HG02642 (cell line): ENCODE results near the gene ZNF358.
A peak's percentile ranks its signal among the peaks of the same experiment; 100 is the strongest.
"Not testable (repeated sequence)": the region's sequence is repeated elsewhere in the genome, so short reads cannot be mapped to it uniquely, and the experiment has no call there.

Experiments used
- ATAC-seq: cut with Tn5 transposase; IDR thresholded peaks from one replicate; pipeline ENCODE4 v1.9.1; 2021; ENCODE audit warnings: mild to moderate bottlenecking; ENCODE audit not compliant: unreplicated experiment, poor library complexity

Gene ZNF358

DNA sequence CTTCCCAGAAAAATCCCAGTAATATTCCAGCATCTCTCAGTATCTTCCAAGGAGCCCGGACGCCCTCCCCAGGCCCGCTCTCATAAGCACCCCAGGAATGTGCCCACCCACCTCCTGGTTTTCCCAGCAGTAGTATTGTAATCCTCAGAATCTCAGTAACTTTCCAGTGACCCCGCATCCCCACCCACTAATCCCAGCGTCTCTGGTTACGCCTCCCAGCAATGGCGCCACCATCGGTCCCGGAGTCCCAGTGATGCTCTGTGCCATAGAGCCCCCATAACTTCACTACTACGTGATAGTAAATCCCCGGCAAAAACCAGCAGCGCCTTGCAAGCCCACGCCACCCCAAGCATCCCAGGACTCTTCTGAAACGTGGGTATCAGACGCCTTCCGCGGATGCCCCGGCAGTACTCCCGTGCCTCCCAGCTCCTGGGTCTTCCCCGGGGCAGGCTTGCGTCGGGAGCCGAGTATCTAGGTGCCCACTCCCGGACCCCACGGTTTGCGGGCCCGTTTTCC, 18.7 kb downstream of the ZNF358 start:
- ATAC-seq: peak; percentile 11

- ATAC-seq: peak; percentile 69
Measured at GRCh38 chr19:7535047-7535997, 19.4 kb downstream of the ZNF358 start, which contains the start of gene PNPLA6. Gene PNPLA6, plus strand, starts transcription at chr19:7535717. Its CDS starts 72 bp downstream, at chr19:7535789.

GRCh38 chr19:7535998-7536695, 20.2 kb downstream of the ZNF358 start:
- ATAC-seq: peak; percentile 0

- not testable (repeated sequence) for ATAC-seq
Measured at GRCh38 chr19:7538990-7539389, 23.1 kb downstream of the ZNF358 start.

DNA sequence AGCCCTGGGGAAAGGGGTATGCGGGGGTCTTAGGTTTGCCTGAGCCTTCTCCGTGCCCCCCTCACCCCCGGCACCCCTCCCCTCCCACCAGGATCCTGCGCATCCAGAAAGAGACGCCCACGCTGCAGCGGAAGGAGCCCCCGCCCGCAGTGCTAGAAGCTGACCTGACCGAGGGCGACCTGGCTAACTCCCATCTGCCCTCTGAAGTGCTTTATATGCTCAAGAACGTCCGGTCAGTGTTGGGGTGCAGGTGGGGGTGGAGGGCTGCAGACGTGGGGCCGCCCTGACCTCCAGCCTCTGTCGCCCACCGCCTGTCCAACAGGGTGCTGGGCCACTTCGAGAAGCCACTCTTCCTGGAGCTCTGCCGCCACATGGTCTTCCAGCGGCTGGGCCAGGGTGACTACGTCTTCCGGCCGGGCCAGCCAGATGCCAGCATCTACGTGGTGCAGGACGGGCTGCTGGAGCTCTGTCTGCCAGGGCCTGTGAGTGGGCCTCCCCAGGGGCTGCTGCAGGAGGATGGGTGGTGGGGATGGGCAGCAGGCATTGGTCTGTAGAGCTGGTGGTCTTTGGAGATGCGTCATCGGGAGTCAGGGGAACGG, 24.0 kb downstream of the ZNF358 start:
- no peak for ATAC-seq

DNA sequence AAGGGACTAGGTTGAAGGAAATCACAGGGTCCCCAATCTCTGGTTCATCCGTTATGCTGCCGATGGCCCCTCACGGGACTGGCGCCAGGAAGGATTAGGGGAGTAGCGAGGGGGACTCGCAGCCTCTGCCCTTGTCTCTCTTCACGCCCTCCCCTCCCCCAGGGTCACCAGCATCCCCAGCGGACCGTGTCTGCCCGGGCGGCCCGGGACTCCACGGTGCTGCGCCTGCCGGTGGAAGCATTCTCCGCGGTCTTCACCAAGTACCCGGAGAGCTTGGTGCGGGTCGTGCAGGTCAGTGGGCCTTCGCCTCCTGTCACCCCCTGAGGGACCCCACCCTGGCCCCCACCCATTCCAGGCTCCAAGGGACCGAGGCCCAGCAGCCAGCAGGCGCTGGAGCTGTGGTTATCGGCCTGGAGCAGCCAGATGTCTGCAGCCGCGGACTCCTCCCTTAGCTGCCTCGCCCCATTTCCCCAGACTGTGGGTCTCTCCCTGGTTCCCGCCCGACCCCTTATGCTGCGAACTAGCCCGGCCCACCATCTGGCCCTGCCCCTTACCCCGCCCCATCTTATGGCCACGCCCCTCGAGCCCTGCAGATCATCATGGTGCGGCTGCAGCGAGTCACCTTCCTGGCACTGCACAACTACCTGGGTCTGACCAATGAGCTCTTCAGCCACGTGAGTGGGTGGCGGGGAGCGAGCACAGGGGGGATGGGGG, 25.0 kb downstream of the ZNF358 start:
- ATAC-seq: no peak

GRCh38 chr19:7541475-7541824, 25.5 kb downstream of the ZNF358 start:
- no peak for ATAC-seq

GRCh38 chr19:7541828-7542443, 26.0 kb downstream of the ZNF358 start:
- ATAC-seq: no peak

DNA sequence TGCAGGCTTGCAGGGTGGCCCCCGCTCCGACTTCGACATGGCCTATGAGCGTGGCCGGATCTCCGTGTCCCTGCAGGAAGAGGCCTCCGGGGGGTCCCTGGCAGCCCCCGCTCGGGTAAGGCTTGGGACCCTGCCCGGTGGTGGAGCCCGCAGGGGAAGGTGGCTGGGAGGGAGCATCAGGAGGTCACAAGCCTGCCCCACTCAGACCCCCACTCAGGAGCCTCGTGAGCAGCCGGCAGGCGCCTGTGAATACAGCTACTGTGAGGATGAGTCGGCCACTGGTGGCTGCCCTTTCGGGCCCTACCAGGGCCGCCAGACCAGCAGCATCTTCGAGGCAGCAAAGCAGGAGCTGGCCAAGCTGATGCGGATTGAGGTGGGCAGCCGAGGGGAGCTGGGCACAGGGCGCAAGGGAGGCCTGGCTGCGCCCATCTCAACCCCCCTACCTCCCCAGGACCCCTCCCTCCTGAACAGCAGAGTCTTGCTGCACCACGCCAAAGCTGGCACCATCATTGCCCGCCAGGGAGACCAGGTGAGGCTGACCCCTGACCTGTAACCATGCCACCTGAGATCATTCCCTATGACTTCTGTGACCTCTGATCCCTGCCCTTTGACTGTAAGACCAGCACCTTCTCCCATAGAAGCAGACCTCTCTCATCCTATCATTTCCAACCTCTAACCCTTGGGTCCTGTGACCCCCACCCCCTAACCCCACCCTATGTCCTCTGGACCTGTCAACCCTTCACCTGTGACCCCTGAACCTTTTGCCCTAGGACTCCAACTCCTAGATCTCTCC, 26.8 kb downstream of the ZNF358 start:
- no peak for ATAC-seq

DNA sequence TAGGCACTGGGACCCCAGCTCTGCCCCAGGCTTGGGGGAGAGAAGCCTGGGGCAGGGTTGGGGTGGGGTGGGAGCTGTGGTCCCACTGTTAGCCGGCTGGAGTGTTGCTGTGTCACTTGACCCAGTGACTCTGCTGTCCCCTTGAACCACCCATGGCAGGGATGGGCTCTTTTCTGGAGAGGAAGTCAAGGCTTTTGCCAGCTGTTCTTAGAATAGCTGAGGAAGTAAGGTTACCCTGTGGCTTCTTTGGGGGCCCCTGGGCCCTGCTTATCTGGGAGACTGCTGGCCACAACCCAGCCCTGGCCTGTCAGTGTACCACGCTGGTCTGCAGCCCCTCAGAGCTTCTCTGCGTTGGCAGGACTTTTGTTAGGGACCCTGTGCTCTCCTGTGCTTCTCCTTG, 28.7 kb downstream of the ZNF358 start:
- no peak for ATAC-seq

DNA sequence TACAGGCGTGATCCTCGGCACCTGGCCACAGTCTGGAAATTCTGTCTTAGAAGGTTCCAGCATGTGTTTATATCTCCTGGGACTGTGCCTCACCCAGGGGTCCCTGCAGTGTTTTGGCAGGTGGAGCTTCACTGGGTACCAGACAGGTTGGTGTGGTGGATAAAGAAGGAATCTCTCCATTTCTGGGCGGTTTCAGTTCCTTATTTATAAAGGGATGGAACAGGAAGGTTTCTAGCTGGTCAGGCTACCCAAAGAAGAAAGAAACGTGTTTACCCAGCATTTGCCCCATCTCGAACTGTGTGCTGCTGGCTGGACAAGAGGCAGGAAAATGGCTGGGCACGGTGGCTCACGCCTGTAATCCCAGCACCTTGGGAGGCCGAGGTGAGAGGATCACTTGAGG, 29.4 kb downstream of the ZNF358 start:
- ATAC-seq: no peak

GRCh38 chr19:7545904-7546303, 30.0 kb downstream of the ZNF358 start:
- ATAC-seq: no peak

DNA sequence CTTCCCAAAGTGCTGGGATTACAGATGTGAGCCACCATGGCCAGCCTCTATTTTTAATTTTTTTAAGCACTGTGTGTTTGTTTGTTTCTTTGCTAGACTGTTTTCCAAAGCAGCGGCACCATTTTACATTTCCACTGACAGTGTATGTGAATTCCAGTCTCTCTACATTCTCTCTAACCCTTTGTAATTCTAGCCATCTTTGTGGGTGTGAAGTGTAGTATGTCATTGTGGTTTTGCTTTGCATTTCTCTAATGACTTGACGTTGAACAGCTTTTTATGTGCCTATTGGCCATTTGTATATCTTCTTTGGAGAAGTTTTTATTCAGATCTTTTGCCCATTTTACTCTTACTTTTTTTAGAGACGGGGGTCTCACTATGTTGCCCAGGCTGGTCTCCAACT, 31.3 kb downstream of the ZNF358 start:
- ATAC-seq: no peak

GRCh38 chr19:7549429-7550148, 33.7 kb downstream of the ZNF358 start:
- ATAC-seq: no peak

- ATAC-seq: no peak
Measured at GRCh38 chr19:7550169-7550770, 34.4 kb downstream of the ZNF358 start.

DNA sequence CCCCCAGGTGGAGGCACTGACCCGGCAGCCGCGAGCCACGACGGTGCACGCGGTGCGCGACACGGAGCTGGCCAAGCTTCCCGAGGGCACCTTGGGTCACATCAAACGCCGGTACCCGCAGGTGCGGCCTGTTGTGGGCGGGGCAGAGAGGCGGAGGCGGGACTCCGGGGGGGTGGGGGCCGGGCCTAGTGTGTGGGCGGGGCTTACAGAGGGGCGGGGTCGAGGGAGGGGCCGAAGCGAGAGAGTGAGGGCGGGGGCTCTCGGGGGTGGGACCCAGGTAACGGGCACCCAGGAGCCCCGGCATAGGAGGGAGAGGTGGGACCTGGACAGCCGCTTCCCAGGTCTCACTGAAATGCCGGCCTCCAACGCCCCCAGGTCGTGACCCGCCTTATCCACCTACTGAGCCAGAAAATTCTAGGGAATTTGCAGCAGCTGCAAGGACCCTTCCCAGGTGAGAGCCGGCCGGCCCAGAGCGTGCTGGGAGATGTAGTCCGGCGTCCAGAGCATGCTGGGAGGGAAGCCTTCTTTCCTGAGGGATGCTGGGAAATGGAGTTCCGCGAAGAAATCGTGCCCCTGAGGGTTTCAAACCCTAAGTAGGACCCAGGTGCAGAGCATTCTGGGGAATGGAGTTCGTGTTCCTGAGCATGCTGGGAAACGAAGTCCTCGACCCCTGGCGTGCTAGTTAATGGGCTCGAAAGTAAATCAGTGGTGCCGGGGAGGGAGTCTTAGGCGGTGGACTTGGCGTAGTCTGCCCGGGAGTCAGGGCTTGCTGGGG, 35.3 kb downstream of the ZNF358 start:
- ATAC-seq: no peak

DNA sequence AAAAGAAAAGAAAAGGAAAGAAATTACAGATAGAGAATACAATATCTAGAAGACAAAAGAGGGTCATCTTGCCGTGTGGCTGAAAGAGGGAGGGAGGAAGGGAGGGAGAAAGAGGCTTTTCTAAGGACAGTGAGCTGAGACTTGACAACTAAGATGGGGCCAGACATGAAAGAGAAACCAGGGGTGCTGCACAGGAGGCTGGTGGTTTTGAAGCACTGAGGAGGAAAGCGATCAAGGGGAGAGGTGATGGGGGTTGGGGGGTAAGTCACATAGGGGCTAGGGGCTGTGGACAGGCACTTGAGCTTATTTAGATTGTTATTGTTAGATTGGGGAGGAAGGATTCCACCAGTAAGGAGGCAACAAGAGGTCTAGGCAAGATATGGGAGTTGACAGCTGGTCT, 36.9 kb downstream of the ZNF358 start:
- no peak for ATAC-seq
